ENCODE results near the gene EDC4.

Gene EDC4

DNA sequence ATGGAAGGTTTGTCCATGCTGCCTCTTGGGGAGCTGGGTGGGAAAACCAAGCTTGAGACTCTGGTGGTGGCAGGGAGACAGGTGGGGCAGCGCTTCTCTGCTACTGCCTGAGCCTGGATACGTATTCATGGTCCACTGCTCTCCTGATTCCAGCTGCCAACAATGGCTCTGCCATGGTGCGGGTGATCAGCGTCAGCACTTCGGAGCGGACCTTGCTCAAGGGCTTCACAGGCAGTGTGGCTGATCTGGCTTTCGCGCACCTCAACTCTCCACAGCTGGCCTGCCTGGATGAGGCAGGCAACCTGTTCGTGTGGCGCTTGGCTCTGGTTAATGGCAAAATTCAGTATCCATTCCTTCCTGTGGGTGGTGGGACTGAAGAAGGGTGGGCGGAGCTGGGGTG is 4.2 kb downstream of the EDC4 start:
- TF ChIP-seq, protein P1, sequence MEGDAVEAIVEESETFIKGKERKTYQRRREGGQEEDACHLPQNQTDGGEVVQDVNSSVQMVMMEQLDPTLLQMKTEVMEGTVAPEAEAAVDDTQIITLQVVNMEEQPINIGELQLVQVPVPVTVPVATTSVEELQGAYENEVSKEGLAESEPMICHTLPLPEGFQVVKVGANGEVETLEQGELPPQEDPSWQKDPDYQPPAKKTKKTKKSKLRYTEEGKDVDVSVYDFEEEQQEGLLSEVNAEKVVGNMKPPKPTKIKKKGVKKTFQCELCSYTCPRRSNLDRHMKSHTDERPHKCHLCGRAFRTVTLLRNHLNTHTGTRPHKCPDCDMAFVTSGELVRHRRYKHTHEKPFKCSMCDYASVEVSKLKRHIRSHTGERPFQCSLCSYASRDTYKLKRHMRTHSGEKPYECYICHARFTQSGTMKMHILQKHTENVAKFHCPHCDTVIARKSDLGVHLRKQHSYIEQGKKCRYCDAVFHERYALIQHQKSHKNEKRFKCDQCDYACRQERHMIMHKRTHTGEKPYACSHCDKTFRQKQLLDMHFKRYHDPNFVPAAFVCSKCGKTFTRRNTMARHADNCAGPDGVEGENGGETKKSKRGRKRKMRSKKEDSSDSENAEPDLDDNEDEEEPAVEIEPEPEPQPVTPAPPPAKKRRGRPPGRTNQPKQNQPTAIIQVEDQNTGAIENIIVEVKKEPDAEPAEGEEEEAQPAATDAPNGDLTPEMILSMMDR (IDR thresholded peaks at IDR 0.05; ENCODE audit: extremely low read depth, insufficient read depth, missing control alignments) = no peak
- in situ Hi-C loops (cut with MboI; ENCODE audit: low pct_unique_long_range_greater_than_20kb, low sequenced_read_pairs, unreplicated experiment) = no loop called here
- DNase-seq (ENCODE audit: low spot score) = no peak

DNA sequence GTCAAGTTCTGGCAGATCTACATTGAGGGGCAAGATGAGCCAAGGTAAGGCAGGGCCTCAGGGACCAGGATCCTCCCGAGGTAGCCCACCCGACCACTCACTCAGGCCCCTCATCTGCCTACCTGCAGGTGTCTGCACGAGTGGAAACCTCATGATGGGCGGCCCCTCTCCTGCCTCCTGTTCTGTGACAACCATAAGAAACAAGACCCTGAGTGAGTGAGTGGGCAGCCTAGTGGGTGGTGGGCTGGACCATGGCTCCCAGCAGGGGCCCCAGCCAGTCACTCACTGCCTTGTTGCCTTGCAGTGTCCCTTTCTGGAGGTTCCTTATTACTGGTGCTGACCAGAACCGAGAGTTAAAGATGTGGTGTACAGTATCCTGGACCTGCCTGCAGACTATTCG is 5.4 kb downstream of the EDC4 start:
- DNase-seq (ENCODE audit: low spot score) = no peak
- TF ChIP-seq, protein P1 (IDR thresholded peaks at IDR 0.05; ENCODE audit: extremely low read depth, insufficient read depth, missing control alignments) = no peak
- in situ Hi-C loops (cut with MboI; ENCODE audit: low pct_unique_long_range_greater_than_20kb, low sequenced_read_pairs, unreplicated experiment) = no loop called here

DNA sequence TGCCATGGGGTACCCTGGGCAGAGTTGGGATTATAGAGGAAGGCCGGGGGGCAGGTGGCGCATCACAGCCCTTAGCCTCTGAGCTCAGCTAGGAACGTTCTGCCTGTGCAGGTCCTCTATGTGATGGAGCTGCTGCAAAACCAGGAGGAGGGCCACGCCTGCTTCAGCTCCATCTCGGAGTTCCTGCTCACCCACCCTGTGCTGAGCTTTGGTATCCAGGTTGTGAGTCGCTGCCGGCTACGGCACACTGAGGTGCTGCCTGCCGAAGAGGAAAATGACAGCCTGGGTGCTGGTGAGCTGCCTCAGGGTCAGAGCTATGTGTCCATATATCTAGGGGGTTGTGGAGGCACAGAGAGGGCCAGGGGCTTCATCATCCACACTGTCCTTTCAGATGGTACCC is 6.0 kb downstream of the EDC4 start:
- TF ChIP-seq, protein P1 (IDR thresholded peaks at IDR 0.05; ENCODE audit: extremely low read depth, insufficient read depth, missing control alignments) = no peak
- DNase-seq (ENCODE audit: low spot score) = no peak
- in situ Hi-C loops (cut with MboI; ENCODE audit: low pct_unique_long_range_greater_than_20kb, low sequenced_read_pairs, unreplicated experiment) = no loop called here

DNA sequence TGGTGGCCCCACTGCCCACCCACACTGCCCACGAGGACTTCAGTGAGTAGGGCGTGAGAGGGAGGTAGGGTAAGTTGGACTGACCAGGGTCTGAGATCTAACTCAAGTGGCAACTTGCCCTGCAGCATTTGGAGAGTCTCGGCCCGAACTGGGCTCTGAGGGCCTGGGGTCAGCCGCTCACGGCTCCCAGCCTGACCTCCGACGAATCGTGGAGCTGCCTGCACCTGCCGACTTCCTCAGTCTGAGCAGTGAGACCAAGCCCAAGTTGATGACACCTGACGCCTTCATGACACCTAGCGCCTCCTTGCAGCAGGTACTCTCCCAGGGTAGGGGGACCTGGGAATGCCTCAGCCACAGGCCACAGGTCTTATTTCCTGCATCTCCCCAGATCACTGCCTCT is 6.6 kb downstream of the EDC4 start:
- in situ Hi-C loops (cut with MboI; ENCODE audit: low pct_unique_long_range_greater_than_20kb, low sequenced_read_pairs, unreplicated experiment) = no loop called here
- TF ChIP-seq, protein P1 (IDR thresholded peaks at IDR 0.05; ENCODE audit: extremely low read depth, insufficient read depth, missing control alignments) = no peak
- no peak for DNase-seq (ENCODE audit: low spot score)

DNA sequence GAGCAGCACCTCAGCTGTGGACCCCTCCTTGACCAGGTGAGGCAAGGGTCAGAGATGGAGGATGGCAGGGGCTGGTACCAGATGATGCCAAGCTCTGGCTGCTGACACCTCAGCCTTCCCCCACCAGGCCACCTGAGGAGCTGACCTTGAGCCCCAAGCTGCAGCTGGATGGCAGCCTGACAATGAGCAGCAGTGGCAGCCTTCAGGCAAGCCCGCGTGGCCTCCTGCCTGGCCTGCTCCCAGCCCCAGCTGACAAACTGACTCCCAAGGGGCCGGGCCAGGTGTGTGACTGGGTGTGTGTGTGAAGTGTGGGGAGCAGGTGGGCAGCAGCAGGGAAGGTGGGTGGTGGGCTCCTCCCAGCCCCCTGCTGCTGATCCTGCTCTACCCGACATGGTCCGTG is 7.1 kb downstream of the EDC4 start:
- TF ChIP-seq, protein P1 (IDR thresholded peaks at IDR 0.05; ENCODE audit: extremely low read depth, insufficient read depth, missing control alignments) = no peak
- DNase-seq (ENCODE audit: low spot score) = no peak
- in situ Hi-C loops (cut with MboI; ENCODE audit: low pct_unique_long_range_greater_than_20kb, low sequenced_read_pairs, unreplicated experiment) = no loop called here

DNA sequence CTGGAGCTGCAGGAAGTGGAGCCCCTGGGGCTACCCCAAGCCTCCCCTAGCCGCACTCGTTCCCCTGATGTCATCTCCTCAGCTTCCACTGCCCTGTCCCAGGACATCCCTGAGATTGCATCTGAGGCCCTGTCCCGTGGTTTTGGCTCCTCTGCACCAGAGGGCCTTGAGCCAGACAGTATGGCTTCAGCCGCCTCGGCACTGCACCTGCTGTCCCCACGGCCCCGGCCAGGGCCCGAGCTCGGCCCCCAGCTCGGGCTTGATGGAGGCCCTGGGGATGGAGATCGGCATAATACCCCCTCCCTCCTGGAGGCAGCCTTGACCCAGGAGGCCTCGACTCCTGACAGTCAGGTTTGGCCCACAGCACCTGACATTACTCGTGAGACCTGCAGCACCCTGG is 7.7 kb downstream of the EDC4 start:
- in situ Hi-C loops (cut with MboI; ENCODE audit: low pct_unique_long_range_greater_than_20kb, low sequenced_read_pairs, unreplicated experiment) = no loop called here
- TF ChIP-seq, protein P1 (IDR thresholded peaks at IDR 0.05; ENCODE audit: extremely low read depth, insufficient read depth, missing control alignments) = no peak
- no peak for DNase-seq (ENCODE audit: low spot score)

DNA sequence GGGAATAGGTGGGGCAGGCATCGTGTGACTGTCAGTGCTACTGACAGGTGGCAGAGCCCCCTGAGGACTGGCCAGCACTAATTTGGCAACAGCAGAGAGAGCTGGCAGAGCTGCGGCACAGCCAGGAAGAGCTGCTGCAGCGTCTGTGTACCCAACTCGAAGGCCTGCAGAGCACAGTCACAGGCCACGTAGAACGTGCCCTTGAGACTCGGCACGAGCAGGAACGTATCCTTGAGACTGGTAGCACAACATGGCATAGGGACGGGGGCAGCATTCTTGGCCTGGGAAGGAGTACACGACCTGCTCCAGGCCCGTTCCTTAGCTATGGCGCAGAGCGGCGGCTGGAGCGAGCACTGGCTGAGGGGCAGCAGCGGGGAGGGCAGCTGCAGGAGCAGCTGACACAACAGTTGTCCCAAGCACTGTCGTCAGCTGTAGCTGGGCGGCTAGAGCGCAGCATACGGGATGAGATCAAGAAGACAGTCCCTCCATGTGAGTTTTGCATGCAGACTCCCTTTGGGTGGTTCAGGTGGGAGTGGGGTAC is 8.8 kb downstream of the EDC4 start:
- in situ Hi-C loops (cut with MboI; ENCODE audit: low pct_unique_long_range_greater_than_20kb, low sequenced_read_pairs, unreplicated experiment) = no loop called here
- no peak for DNase-seq (ENCODE audit: low spot score)
- TF ChIP-seq, protein P1 (IDR thresholded peaks at IDR 0.05; ENCODE audit: extremely low read depth, insufficient read depth, missing control alignments) = no peak

All from GM13977 (cell line).